Astrocyte of the cerebellum (primary cell): ENCODE results near the gene EIF4A3.

ENCODE experiments used
- DNase-seq: peaks from one replicate; pipeline ENCODE4 v3.0.0-alpha.2; 2011; ENCODE audit warnings: low read depth
- H3K4me3 ChIP-seq: 2 replicates; pipeline ENCODE4 v1.5.1; 2011; ENCODE audit warnings: mild to moderate bottlenecking, low read depth, low read length, moderate library complexity
- in situ Hi-C: cut with HindIII; loops from 2 replicates; pipeline ENCODE4 v1.10.0; 2017; ENCODE audit warnings: low sequenced_read_pairs
- TF ChIP-seq, protein P1 (sequence below): IDR thresholded peaks from 2 replicates; pipeline ENCODE4 v1.5.1; 2012; ENCODE audit warnings: low read length, low read depth, moderate library complexity, mild to moderate bottlenecking; ENCODE audit errors: missing control alignments

Gene EIF4A3

DNA sequence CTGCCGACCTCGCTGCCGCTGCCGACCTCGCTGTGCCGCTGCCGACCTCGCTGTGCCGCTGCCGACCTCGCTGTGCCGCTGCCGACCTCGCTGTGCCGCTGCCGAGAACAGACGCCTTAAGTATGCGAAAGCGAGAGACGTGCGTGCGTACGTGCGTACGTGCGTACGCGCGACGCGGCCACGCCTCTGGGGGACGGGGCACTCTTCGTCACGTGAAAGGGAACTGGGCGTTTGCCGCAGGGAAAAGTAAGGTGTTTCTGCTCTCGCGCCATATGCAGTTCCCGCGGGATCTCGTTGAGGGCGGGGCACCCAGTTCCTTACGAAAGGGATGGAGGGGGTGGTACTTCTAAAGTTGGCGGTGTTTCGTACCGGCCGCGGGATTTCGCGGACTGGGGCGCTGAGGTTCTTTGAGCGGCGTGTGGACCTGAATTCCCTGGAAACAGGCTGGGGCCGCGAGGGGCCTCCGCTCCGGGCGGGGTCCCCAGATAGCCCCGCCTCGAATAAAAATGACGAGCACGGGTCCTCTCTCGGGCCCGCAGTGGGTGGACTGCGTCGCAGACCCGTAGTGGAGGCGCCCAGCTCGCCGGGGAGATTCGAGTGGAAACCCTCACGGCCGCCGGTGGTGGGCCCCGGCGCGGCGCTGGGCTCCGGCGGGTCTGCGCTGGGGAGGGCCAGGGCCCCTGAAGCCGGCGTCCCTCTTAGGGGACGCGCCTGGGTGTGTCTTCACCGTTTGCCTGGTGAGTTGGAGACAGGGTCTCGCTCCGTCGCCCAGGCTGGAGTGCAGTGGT, at the start of gene EIF4A3:
TSS of gene EIF4A3 (minus strand) at position 94 of the 788 bp plus-strand sequence. CDS start 167 bp downstream, outside the sequence.
- peak within 1 kb of the TSS; percentile 95 for H3K4me3 ChIP-seq
- in situ Hi-C loops, result no loop called here
- TF ChIP-seq, protein P1, sequence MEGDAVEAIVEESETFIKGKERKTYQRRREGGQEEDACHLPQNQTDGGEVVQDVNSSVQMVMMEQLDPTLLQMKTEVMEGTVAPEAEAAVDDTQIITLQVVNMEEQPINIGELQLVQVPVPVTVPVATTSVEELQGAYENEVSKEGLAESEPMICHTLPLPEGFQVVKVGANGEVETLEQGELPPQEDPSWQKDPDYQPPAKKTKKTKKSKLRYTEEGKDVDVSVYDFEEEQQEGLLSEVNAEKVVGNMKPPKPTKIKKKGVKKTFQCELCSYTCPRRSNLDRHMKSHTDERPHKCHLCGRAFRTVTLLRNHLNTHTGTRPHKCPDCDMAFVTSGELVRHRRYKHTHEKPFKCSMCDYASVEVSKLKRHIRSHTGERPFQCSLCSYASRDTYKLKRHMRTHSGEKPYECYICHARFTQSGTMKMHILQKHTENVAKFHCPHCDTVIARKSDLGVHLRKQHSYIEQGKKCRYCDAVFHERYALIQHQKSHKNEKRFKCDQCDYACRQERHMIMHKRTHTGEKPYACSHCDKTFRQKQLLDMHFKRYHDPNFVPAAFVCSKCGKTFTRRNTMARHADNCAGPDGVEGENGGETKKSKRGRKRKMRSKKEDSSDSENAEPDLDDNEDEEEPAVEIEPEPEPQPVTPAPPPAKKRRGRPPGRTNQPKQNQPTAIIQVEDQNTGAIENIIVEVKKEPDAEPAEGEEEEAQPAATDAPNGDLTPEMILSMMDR, result no peak
- peak; percentile 98 for DNase-seq

DNA sequence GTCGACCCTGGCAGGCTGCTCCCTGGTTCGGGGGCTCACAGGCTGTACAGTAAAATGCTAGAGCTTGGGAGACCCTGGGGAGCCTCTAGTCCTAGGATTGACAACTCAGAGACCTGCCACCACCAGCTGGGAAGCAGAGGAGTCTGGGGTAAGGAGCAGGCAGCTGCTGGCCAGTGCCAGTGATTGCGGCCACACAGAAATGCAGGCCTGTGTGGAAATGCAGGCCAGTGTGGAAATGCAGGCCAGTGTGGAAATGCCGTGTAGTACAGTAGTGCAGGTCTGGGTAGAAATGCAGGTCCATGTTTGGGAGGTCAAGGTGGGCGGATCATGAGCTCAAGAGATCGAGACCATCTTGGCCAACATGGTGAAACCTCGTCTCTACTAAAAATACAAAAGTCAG, 49.7 kb upstream of the EIF4A3 start:
- no peak for DNase-seq
- TF ChIP-seq, protein P1, result no peak
- no peak overlapping the region for H3K4me3 ChIP-seq
- in situ Hi-C loops, result no loop called here

DNA sequence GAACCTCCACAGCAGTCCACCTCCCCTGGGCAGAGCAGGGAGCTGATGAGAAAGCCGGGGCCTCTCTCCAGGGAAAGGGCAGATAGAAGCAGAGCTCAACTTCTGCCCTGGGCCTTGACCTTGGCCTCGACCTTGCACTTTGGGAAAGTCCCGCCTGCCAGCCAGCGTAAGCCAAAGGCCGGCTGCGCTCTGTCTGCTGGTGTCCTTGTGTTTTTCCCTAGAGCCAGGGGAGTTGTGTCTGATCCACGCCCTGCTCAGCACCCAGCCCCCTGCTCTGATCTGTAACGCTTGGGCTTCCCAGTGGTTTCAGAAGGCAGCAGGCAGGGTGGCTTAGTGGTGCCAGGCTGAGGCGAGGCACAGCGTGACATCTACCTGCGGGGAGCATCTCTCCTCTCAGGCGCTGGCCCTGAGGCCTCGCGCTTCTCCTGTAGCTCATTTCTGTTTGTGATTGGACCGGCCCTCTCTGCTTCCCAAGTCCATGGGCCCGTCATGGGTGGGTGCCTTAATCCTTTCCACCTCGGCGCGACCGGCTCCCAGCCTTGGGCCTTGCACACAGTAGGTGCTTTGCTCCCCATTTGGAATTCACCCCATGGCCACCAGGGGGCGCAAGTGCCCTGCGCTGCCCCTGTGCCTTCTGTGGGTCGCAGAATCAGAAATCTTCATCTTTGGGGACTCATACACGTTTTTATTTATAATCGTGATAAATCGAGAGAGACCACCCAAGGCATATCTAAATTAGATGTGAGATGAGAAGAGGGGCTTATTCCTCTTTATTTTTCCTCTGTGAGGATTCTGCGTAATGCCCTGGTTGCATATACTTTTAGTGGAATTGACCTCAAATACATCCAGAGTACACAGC, 49.0 kb upstream of the EIF4A3 start:
- no peak for DNase-seq
- TF ChIP-seq, protein P1, result peak; percentile 88
- in situ Hi-C loops, result no loop called here
- H3K4me3 ChIP-seq, result no peak overlapping the region

DNA sequence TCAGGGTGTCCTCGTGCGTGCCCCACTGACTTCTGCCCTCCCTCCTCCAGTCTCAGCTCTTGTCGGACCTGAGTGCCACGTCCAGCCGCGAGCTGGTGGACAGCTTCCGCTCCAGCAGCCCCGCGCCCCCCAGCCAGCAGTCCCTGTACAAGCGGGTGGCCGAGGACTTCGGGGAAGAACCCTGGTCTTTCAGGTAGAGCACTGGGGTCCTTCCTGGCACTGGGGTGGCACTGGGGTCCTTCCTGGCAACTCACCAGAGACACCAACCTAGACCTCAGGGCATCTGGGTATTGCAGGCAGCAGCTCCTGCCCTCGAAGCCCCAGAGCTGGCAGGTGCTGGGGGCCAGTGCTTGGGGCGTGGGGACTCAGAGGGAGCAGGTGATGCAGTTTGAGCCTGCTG, 48.2 kb upstream of the EIF4A3 start:
- TF ChIP-seq, protein P1, result no peak
- no peak overlapping the region for H3K4me3 ChIP-seq
- DNase-seq, result no peak
- in situ Hi-C loops, result no loop called here

DNA sequence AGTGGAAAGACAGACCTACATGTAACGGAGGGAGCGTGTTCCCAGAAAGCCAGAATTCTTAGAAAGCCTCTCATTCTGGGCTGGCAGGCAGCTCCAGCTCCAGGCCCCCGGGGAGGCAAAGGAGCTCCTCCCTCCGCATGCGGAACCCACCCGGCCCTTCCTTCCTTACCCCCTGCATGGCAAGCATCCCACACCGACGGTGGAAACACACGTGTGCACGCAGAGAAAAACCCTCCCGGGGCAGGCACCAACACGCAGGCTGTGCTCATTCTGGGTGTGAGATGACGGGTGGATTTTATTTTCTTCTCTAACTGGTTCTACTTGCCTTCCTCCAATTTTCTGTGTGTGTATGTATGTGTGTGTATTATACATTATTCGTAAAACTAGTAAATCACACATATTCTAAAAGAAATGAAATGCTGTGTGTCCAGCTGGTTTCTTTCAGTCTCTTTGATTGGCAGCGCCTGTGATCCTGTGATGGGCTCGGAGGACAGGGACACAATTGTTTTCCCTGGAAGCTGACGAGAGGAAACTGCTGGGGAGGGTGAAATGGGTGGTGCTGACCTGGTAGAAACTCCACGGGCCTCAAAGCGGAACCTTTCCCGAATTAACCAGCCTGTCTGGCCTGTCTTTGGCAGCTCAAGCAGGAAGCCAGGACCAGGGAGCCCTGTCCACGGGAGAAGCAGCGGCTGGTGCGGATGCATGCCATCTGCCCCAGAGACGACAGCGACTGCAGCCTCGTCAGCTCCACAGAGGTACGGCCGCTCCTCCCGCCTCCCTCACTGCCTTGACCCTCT, 45.1 kb upstream of the EIF4A3 start:
- TF ChIP-seq, protein P1, result no peak
- no peak overlapping the region for H3K4me3 ChIP-seq
- in situ Hi-C loops, result no loop called here
- DNase-seq, result no peak

DNA sequence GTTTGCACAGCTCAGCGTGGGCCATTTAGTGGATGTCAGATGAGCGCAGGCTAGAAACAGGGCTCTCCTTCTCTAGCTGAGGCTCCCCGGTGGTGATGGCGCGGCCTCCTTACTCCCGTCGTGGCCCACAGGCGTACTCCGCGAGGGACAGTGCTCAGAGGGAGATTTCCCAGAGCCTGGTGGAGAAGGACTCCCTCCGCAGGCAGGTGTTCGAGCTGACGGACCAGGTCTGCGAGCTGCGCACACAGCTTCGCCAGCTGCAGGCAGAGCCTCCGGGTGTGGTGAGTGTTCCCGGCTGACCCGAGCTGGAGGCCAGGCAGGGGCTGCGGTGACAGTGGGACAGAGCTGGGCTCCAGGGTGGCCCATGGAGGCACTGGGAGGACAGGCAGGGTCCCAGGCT, 44.3 kb upstream of the EIF4A3 start:
- no peak for DNase-seq
- in situ Hi-C loops, result no loop called here
- TF ChIP-seq, protein P1, result no peak
- no peak overlapping the region for H3K4me3 ChIP-seq
